Measurements from ENCODE around the gene OPN4.

OPN4 gene

GRCh38 chr10:86699991-86700840 is 45.9 kb downstream of the OPN4 start:
- no peak for DNase-seq (ENCODE audit: low read depth)

GRCh38 chr10:86700851-86701617 is 46.7 kb downstream of the OPN4 start:
- no peak for DNase-seq (ENCODE audit: low read depth)

GRCh38 chr10:86703176-86703575 is 48.8 kb downstream of the OPN4 start:
- DNase-seq (ENCODE audit: low read depth): no peak

- DNase-seq (ENCODE audit: low read depth): no peak
Observed at GRCh38 chr10:86705139-86705538, 50.8 kb downstream of the OPN4 start.

GRCh38 chr10:86705905-86706304 is 51.6 kb downstream of the OPN4 start:
- DNase-seq (ENCODE audit: low read depth): no peak

- no peak for DNase-seq (ENCODE audit: low read depth)
Observed at GRCh38 chr10:86706401-86706841, 52.1 kb downstream of the OPN4 start.

GRCh38 chr10:86706977-86707376 is 52.6 kb downstream of the OPN4 start:
- DNase-seq (ENCODE audit: low read depth): no peak

GRCh38 chr10:86707505-86707904 is 53.2 kb downstream of the OPN4 start:
- no peak for DNase-seq (ENCODE audit: low read depth)

- DNase-seq (ENCODE audit: low read depth): no peak
Observed at GRCh38 chr10:86708068-86708782, 53.9 kb downstream of the OPN4 start.

- DNase-seq (ENCODE audit: low read depth): no peak
Observed at GRCh38 chr10:86708783-86709380, 54.5 kb downstream of the OPN4 start.

- DNase-seq (ENCODE audit: low read depth): no peak
Observed at GRCh38 chr10:86709396-86710185, 55.2 kb downstream of the OPN4 start.

GRCh38 chr10:86710987-86711512 is 56.7 kb downstream of the OPN4 start:
- DNase-seq (ENCODE audit: low read depth): no peak

GRCh38 chr10:86711513-86712316 is 57.4 kb downstream of the OPN4 start:
- no peak for DNase-seq (ENCODE audit: low read depth)

GRCh38 chr10:86712317-86712707 is 58.0 kb downstream of the OPN4 start:
- DNase-seq (ENCODE audit: low read depth): no peak

GRCh38 chr10:86715156-86715795 is 60.9 kb downstream of the OPN4 start:
- DNase-seq (ENCODE audit: low read depth): no peak

GRCh38 chr10:86715836-86716235 is 61.5 kb downstream of the OPN4 start:
- DNase-seq (ENCODE audit: low read depth): no peak

All from non-pigmented ciliary epithelial cell (primary cell).